ENCODE measurements around the gene NPB.

Gene NPB

DNA sequence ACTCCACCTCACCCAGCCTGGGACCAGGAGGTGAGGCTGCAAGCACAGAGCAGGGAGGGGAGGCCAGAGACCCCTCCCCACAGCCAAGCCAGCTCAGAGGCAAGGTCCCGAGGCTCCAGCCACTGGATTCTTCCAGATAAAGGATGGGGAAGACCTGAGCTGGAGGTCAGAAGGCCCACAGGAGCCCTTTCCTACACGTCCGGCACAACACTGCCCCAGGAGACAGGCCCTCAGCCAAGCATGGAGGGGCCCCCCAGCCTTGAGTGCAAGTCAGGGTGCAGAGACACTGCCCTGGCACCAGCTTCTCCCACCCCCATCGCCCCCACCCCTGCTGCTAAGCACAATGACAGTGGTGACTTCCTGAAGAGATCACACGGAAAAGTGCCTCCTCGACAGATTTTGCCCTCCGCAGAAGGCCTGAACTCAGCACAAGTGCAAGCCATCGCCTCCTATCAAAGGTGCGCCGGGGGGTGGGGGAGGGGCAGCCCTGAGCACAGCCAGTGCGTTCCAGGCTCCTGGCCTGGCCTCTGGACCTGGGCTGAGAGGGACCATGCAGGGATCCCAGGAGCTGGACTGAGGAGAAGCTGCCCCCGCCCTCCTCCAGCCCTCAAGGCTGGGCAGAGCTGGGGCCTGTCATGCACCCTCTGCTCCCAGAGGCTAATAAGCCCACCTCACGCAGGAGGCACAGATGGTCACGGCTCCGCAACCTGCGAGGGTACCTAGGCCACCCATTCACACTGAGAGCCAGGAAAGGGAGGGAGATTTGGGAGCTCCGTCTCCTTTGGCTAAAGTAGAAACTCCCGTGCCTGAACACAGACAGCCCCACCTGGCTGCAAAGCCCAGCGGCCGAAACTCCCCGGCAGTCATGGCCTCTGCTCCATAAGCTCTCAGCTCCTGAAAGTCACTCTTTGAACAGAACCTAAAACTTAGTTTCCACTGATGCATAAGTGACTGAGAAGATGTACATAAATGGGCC, 22.8 kb downstream of the NPB start:
- Histone ChIP-seq H3K36me3 (ENCODE audit: insufficient read depth, low read length) (peaks cover 30% of the 10 kb centered on the region), H3K4me1 (ENCODE audit: insufficient read depth, low read length) (peaks cover 26% of the 10 kb centered on the region), H3K27me3 (ENCODE audit: insufficient read depth, low read length) (peaks cover 16% of the 10 kb centered on the region), H3K9me3 (ENCODE audit: insufficient read depth, low read depth, low read length) (no peaks in the 10 kb centered on the region), H3K27ac (ENCODE audit: low read depth, low read length) (peak overlapping the region; percentile 96), H3K9ac (ENCODE audit: low read depth, low read length) (peak overlapping the region; percentile 82), H3K4me3 (ENCODE audit: low read length) (peak overlapping the region; percentile 42)
- WGBS, result 48% methylated on average over 21 of the region's 21 CpGs

DNA sequence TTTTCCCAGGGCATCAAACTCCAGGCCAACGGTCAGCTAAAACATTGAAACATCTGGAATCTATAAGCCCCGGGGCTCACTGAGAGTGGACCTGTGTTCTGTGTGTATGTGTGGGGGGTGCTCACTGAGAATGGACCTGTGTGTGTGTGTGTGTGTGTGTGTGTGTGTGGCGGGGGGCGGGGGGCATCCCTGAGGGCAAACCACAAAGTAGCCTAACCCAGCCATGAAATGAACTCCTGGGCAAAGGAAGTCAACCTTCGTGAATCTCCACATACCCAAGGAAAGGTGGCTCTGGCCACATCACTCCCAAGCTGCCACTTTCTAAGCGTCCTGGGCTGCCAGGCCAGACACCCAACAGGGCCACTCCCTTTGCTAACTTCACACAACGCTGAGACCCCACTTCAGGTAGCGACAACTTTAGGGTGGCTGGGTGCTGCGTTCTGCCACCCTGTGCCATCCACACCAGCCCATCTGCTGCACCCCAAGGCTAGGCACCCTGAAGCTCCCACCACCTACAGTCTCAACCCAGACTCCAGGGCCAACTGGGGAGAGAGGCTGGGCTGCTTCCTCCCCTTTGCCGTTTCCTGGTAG, 23.9 kb downstream of the NPB start:
- WGBS, result 70% methylated on average over 9 of the region's 10 CpGs
- Histone ChIP-seq H3K27ac (ENCODE audit: low read depth, low read length) (peak overlapping the region; percentile 84; the same call in 1 of the 2 replicates), H3K9me3 (ENCODE audit: insufficient read depth, low read depth, low read length) (no peaks in the 10 kb centered on the region), H3K27me3 (ENCODE audit: insufficient read depth, low read length) (peaks cover 16% of the 10 kb centered on the region), H3K4me1 (ENCODE audit: insufficient read depth, low read length) (peaks cover 26% of the 10 kb centered on the region), H3K36me3 (ENCODE audit: insufficient read depth, low read length) (peaks cover 19% of the 10 kb centered on the region), H3K4me3 (ENCODE audit: low read length) (peak overlapping the region; percentile 65), H3K9ac (ENCODE audit: low read depth, low read length) (peak overlapping the region; percentile 74)

DNA sequence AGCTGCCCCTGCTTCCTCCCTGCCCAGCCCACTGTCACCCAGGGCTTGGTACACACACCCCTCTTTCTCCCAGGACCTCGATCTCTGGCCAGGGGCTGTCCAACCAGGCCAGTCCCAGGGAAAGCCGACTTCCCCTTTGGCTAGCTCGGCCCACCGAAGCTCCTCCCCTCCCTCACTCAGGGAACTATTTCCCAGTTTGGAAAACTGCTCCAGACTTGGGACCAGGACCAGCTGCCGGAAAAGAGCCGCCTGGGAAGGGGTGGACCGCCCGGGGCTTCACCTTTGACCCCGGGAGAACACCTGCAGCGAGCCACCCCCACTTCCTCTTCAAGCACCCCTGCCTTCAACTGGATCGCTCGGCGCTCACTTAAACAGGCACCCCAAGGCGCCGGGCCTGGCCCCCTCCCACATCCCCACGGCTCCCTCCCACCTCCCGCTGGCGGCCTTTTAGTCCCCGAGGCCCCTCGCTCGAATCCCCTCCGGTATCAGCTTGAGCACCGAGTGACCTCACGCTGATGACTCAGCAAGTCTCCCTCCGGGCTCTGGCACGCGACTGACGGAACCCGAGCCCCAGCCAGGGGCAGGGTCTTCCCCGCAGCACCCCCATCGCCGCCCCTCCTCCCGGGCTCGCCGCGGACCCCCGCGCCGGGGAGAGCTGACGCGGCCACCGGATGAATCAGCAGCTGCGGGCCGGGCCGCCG, 24.6 kb downstream of the NPB start:
- peaks cover 16% of the 10 kb centered on the region for H3K27me3 ChIP-seq (ENCODE audit: insufficient read depth, low read length)
- H3K9me3 ChIP-seq (ENCODE audit: insufficient read depth, low read depth, low read length), result no peaks in the 10 kb centered on the region
- H3K27ac ChIP-seq (ENCODE audit: low read depth, low read length), result peak overlapping the region; percentile 84
- WGBS, result 1% methylated on average over 46 of the region's 46 CpGs
- H3K4me3 ChIP-seq (ENCODE audit: low read length), result peak overlapping the region; percentile 65
- peaks cover 12% of the 10 kb centered on the region for H3K36me3 ChIP-seq (ENCODE audit: insufficient read depth, low read length)
- peak overlapping the region; percentile 74 for H3K9ac ChIP-seq (ENCODE audit: low read depth, low read length)
- peaks cover 26% of the 10 kb centered on the region for H3K4me1 ChIP-seq (ENCODE audit: insufficient read depth, low read length)

DNA sequence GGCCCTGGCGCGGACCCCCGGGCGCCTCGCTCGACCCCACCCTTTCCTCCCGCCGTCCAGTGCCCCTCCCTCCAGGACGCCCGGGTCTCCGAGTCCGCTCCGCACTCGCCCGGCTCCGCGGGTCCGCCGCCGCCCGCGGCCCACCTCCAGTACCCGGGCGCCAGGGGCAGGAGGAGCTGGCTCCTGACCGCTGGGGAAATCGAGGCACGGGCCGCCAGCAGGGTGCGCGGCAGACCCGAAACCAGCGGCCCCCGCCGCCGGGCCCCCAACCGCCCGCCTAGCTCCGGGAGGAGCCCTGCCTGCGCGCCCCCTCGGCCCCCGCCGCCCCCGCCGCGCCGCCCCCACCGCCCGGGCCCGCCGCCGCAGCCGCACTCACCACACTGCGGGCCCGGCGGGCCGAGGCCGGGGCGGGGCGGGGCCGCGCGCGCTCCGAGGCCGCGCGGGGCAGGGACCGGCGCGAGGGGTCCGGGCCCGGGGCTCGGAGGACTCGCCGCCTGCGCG, 25.2 kb downstream of the NPB start:
- H3K4me1 ChIP-seq (ENCODE audit: insufficient read depth, low read length), result peaks cover 26% of the 10 kb centered on the region
- peaks cover 6% of the 10 kb centered on the region for H3K36me3 ChIP-seq (ENCODE audit: insufficient read depth, low read length)
- H3K27me3 ChIP-seq (ENCODE audit: insufficient read depth, low read length), result peaks cover 16% of the 10 kb centered on the region
- peak overlapping the region; percentile 74 for H3K9ac ChIP-seq (ENCODE audit: low read depth, low read length)
- peak overlapping the region; percentile 65 for H3K4me3 ChIP-seq (ENCODE audit: low read length)
- H3K9me3 ChIP-seq (ENCODE audit: insufficient read depth, low read depth, low read length), result no peaks in the 10 kb centered on the region
- H3K27ac ChIP-seq (ENCODE audit: low read depth, low read length), result peak overlapping the region; percentile 84
- WGBS, result under 1% methylated on average over 78 of the region's 78 CpGs

DNA sequence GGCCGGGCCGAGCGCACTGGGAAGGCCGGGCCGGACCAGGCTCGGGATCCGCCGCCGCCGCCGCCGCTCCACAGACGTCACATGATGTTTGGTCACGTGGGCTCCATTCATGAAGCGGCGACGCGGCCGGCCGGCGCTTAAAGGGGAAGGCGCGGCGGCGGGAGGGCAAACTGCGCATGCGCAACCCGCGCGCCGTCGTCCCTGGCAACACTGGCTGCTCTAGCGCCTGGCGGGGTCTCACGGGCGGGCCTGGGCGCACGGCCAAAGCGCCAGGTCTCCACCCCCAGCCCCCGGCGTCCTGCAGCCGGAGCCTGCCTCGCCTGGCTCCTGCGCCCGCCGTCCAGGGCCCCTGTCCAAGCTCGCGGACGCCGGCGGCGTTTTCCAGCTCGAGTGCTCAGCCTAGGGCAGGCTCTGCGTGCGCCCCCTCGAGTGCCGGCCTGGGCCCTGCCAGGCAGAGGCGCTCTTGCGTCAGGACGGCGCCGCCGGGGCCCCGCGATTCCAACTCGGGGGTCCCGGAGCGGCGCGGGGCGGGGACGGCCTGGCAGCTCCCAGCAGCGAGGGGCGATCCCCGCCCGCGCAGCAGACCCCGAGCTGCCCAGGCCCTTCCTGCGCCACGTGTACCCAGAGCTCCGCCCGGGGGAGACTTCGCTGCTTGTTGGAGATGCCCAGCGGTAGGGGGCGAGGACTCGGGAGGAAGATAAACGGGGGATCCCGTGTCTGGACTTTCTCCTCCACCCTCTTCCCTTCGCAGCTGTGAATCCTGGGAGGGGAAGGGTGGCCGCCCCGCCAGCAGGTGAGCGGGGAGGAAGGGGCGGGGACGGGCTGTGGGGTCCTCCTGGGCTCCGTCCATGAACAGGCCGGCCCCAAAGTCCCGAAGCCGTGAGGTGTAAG, 25.9 kb downstream of the NPB start, which contains the start of gene MAFG:
Gene MAFG, minus strand, starts transcription at position 83 of the 891 bp plus-strand sequence. CDS start 4,550 bp downstream, outside the sequence.
- peaks cover under 1% of the 10 kb centered on the region; the same call in 1 of the 2 replicates for H3K36me3 ChIP-seq (ENCODE audit: insufficient read depth, low read length)
- H3K9me3 ChIP-seq (ENCODE audit: insufficient read depth, low read depth, low read length), result no peaks in the 10 kb centered on the region
- H3K4me1 ChIP-seq (ENCODE audit: insufficient read depth, low read length), result peaks cover 26% of the 10 kb centered on the region
- under 1% methylated on average over 93 of the region's 98 CpGs for WGBS
- peak within 1 kb of the TSS; percentile 65 for H3K4me3 ChIP-seq (ENCODE audit: low read length)
- peak within 1 kb of the TSS; percentile 84 for H3K27ac ChIP-seq (ENCODE audit: low read depth, low read length)
- peak within 1 kb of the TSS; percentile 74 for H3K9ac ChIP-seq (ENCODE audit: low read depth, low read length)
- peaks cover 16% of the 10 kb centered on the region for H3K27me3 ChIP-seq (ENCODE audit: insufficient read depth, low read length)

DNA sequence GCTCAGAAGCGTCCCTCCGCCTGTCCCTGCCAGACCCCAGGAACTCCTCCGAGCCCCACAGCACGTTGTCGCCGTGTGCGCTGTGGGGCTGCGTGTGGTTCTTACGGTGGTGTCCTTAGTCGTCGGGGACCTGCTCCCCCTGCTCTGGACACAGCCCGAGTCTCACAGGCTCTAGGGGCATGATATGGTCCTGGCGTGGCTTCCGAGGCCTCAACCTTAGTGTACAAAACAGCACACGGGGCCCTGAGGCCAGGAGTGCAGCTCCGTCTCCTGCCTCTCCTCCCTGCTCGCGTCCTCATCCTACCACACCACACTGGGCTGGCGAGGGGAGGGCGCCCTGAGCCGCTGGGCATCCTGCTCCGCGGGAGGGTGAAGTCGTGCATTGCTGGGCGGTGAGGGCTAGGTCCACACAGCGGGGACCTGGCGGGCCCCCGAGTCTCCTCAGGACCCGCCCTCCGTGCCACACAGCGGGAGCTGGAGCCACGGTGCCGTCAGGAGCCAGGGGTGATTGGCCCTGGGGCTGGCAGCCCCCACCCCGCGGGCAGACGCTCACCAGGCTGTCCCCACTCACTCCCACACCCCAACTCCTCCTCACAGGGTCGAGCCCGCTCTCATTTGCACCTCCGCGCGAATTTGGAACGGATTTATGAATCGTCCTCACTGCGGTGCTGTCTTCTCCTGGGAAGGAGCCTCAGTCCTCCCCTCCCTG, 26.7 kb downstream of the NPB start:
- Histone ChIP-seq H3K9me3 (ENCODE audit: insufficient read depth, low read depth, low read length) (no peaks in the 10 kb centered on the region), H3K27me3 (ENCODE audit: insufficient read depth, low read length) (peaks cover 16% of the 10 kb centered on the region), H3K4me3 (ENCODE audit: low read length) (peak overlapping the region; percentile 65), H3K9ac (ENCODE audit: low read depth, low read length) (peak overlapping the region; percentile 66), H3K36me3 (ENCODE audit: insufficient read depth, low read length) (peaks cover 7% of the 10 kb centered on the region; the same call in 1 of the 2 replicates), H3K27ac (ENCODE audit: low read depth, low read length) (no peak overlapping the region), H3K4me1 (ENCODE audit: insufficient read depth, low read length) (peaks cover 21% of the 10 kb centered on the region)
- 22% methylated on average over 44 of the region's 44 CpGs for WGBS

DNA sequence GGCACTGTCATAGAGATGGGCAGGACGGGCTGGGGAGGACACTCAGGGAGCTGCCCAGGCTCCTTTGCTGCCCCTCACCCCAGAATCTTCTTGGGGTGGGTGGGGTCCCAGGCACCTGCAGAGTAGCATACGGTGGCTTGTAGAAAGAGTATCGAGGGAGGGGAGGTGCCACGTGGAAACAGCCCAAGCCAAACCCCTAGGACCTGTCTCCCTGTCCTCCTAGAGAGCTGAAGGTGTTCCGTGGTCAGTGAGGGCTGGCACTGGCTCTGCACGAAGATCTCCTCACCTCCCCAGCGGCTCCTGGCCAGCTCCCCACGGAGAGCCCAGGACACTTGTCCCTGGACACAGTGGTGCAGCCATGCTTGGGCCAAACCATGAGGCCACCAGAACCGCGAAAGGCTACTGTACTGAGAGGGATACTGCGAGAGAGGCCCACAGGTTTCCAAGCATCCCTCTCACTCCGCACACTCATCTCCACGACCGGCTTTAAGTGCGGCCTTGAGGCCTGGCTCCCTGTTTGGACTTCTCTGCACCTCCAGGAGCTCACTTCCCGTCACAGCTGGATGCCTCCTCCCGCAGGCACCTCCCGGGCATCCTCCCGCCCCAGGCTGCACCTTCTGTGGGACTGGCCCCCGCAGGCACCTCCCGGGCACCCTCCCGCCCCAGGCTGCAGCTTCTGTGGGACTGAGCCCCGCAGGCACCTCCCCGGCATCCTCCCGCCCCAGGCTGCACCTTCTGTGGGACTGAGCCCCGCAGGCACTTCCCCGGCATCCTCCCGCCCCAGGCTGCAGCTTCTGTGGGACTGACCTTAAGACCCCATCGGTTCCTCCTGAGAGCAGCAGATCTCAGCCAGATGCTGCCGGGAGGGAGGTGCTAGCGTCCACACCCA, 27.5 kb downstream of the NPB start:
- peaks cover 16% of the 10 kb centered on the region for H3K27me3 ChIP-seq (ENCODE audit: insufficient read depth, low read length)
- no peaks in the 10 kb centered on the region for H3K9me3 ChIP-seq (ENCODE audit: insufficient read depth, low read depth, low read length)
- H3K4me3 ChIP-seq (ENCODE audit: low read length), result peak overlapping the region; percentile 65; the same call in 1 of the 2 replicates
- H3K4me1 ChIP-seq (ENCODE audit: insufficient read depth, low read length), result peaks cover 13% of the 10 kb centered on the region
- H3K36me3 ChIP-seq (ENCODE audit: insufficient read depth, low read length), result peaks cover 13% of the 10 kb centered on the region; the same call in 1 of the 2 replicates
- H3K27ac ChIP-seq (ENCODE audit: low read depth, low read length), result no peak overlapping the region
- 86% methylated on average over 31 of the region's 31 CpGs for whole genome bisulfite sequencing
- no peak overlapping the region for H3K9ac ChIP-seq (ENCODE audit: low read depth, low read length)

DNA sequence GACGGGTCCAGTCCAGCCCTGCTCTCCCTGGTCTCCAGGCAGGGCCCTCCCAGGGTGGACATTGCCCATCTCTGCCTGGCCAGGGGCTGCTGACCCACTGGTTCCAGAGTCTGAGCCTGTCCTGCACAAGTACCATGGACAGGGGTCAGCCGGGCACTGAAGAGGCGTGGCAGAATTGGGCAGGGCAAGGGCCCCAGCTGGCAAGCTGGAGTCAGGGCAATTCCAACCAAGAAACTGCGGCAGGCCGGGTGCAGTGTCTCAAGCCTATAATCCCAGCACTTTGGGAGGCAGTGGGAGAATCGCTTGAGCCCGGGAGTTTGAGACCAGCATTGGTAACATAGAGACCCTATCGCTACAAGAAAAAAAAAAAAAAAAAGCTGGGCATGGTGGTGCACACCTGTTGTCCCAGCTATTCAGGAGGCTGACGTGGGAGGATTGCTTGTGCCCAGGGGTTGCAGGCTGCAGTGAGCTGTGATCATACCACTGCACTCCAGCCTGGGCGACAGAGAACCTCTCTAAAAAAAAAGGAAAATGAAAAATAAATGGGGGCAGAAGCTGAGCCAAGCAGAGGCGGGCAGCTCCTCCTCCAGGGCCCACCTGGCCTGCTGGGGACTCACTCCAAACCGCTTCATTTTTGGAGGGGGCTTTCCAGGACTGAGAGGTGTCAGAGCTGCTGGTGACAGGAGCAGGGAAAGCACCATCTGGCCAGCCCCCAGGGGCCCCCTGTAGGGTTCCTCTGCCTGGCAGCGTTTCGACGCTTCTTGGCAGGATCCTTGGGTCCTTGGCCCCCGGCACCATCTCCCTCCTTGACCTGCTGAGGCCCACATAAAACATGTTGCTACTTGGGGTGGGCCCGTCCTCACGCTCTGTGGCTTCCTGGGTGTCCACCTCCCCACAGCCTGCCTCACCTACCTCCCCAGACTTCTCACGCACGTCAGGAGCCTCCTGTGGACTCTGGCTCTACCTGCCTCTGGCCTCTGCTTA, 28.4 kb downstream of the NPB start:
- no peak overlapping the region for H3K4me3 ChIP-seq (ENCODE audit: low read length)
- 77% methylated on average over 20 of the region's 20 CpGs for WGBS
- no peak overlapping the region for H3K27ac ChIP-seq (ENCODE audit: low read depth, low read length)
- peaks cover 6% of the 10 kb centered on the region; the same call in 1 of the 2 replicates for H3K4me1 ChIP-seq (ENCODE audit: insufficient read depth, low read length)
- no peaks in the 10 kb centered on the region for H3K9me3 ChIP-seq (ENCODE audit: insufficient read depth, low read depth, low read length)
- peaks cover 23% of the 10 kb centered on the region for H3K36me3 ChIP-seq (ENCODE audit: insufficient read depth, low read length)
- no peak overlapping the region for H3K9ac ChIP-seq (ENCODE audit: low read depth, low read length)
- peaks cover 16% of the 10 kb centered on the region for H3K27me3 ChIP-seq (ENCODE audit: insufficient read depth, low read length)

All from HUES64 (cell line).